ENCODE measurements around the gene UCHL1. TPM values are rescaled to one million over a fixed set of nuclear protein-coding genes. Genes with fewer than 3 reads are reported as not detected.

The UCHL1 gene
- total RNA-seq, 6 experiments from 2014 or later = 349 to 502 (median 461) TPM

- Mint-ChIP-seq H3K27me3 (ENCODE audit: insufficient read depth) (peaks cover 12% of the 10 kb centered on the region), H3K27ac (no peak overlapping the region), H3K9me3 (no peaks in the 10 kb centered on the region; the same call in 1 of the 2 replicates), H3K4me1 (ENCODE audit: low read depth) (peaks cover 40% of the 10 kb centered on the region; the same call in 1 of the 2 replicates), H3K4me3 (no peak overlapping the region; the same call in 1 of the 2 replicates), H3K36me3 (ENCODE audit: low read depth) (peaks cover 5% of the 10 kb centered on the region; the same call in 1 of the 2 replicates)
- no peak for DNase-seq
- TF ChIP-seq CTCF (IDR thresholded peaks at IDR 0.05) = no peak
These were observed 31.1 kb downstream of the UCHL1 start for GRCh38 chr4:41287852-41288251.

GRCh38 chr4:41288254-41288653, 31.5 kb downstream of the UCHL1 start:
- Mint-ChIP-seq H3K36me3 (ENCODE audit: low read depth) (peaks cover 5% of the 10 kb centered on the region; the same call in 1 of the 2 replicates), H3K9me3 (no peaks in the 10 kb centered on the region; the same call in 1 of the 2 replicates), H3K4me3 (no peak overlapping the region), H3K27ac (no peak overlapping the region), H3K4me1 (ENCODE audit: low read depth) (peaks cover 44% of the 10 kb centered on the region; the same call in 1 of the 2 replicates), H3K27me3 (ENCODE audit: insufficient read depth) (peaks cover 14% of the 10 kb centered on the region)
- TF ChIP-seq CTCF (IDR thresholded peaks at IDR 0.05) = no peak
- no peak for DNase-seq

GRCh38 chr4:41290479-41290878, 33.8 kb downstream of the UCHL1 start:
- Mint-ChIP-seq H3K36me3 (ENCODE audit: low read depth) (peaks cover 10% of the 10 kb centered on the region; the same call in 1 of the 2 replicates), H3K9me3 (no peaks in the 10 kb centered on the region; the same call in 1 of the 2 replicates), H3K4me1 (ENCODE audit: low read depth) (peaks cover 40% of the 10 kb centered on the region; the same call in 1 of the 2 replicates), H3K4me3 (peak overlapping the region; percentile 23; the same call in 1 of the 2 replicates), H3K27ac (no peak overlapping the region), H3K27me3 (ENCODE audit: insufficient read depth) (peaks cover 16% of the 10 kb centered on the region)
- no peak for DNase-seq
- no peak for TF ChIP-seq CTCF (IDR thresholded peaks at IDR 0.05)

- Mint-ChIP-seq H3K4me1 (ENCODE audit: low read depth) (peaks cover 29% of the 10 kb centered on the region; the same call in 1 of the 2 replicates), H3K9me3 (no peaks in the 10 kb centered on the region), H3K27me3 (ENCODE audit: insufficient read depth) (peaks cover 6% of the 10 kb centered on the region), H3K4me3 (no peak overlapping the region), H3K36me3 (ENCODE audit: low read depth) (peaks cover 5% of the 10 kb centered on the region; the same call in 1 of the 2 replicates), H3K27ac (no peak overlapping the region)
- no peak for DNase-seq
- TF ChIP-seq CTCF (IDR thresholded peaks at IDR 0.05) = no peak
These were observed 37.8 kb downstream of the UCHL1 start for GRCh38 chr4:41294445-41295062.

GRCh38 chr4:41296995-41297394, 40.3 kb downstream of the UCHL1 start:
- peaks cover 5% of the 10 kb centered on the region; the same call in 1 of the 2 replicates for H3K36me3 Mint-ChIP-seq (ENCODE audit: low read depth)
- no peak for TF ChIP-seq CTCF (IDR thresholded peaks at IDR 0.05)
- no peak for DNase-seq
- H3K4me1 Mint-ChIP-seq (ENCODE audit: low read depth) = peaks cover 23% of the 10 kb centered on the region; the same call in 1 of the 2 replicates
- peaks cover 9% of the 10 kb centered on the region; the same call in 1 of the 2 replicates for H3K27me3 Mint-ChIP-seq (ENCODE audit: insufficient read depth)
- H3K9me3 Mint-ChIP-seq = no peaks in the 10 kb centered on the region
- H3K27ac Mint-ChIP-seq = no peak overlapping the region
- no peak overlapping the region for H3K4me3 Mint-ChIP-seq

Measured in HFFc6 (cell line).